ENCODE measurements around the gene HSPA1A.
"Not testable (repeated sequence)": the region's sequence is repeated elsewhere in the genome, so short reads cannot be mapped to it uniquely, and the experiment has no call there.

The HSPA1A gene

GRCh38 chr6:31814677-31815024 is 692 bp upstream of the HSPA1A start:
- DNase-seq (ENCODE audit: low read depth): no peak

GRCh38 chr6:31817133-31817928 is 2.0 kb downstream of the HSPA1A start:
- DNase-seq (ENCODE audit: low read depth): not testable (repeated sequence)
- 0 out of 2 replicates have a peak overlapping the region, but pooled peaks have one; percentile 6 for H3K4me3 ChIP-seq (ENCODE audit: low read depth, low read length)

More at GRCh38 chr6:31814677-31815024, 692 bp upstream of the HSPA1A start:
- H3K4me3 ChIP-seq (ENCODE audit: low read depth, low read length): peak overlapping the region; percentile 72
- no peak for TF ChIP-seq CTCF (IDR thresholded peaks at IDR 0.05; ENCODE audit: low read depth, low read length, missing control alignments)

GRCh38 chr6:31817929-31818511 is 2.7 kb downstream of the HSPA1A start:
- DNase-seq (ENCODE audit: low read depth); H3K4me3 ChIP-seq (ENCODE audit: low read depth, low read length): not testable (repeated sequence)

- no peak for TF ChIP-seq CTCF (IDR thresholded peaks at IDR 0.05; ENCODE audit: low read depth, low read length, missing control alignments)
- no peak overlapping the region for H3K4me3 ChIP-seq (ENCODE audit: low read depth, low read length)
- DNase-seq (ENCODE audit: low read depth): no peak
Observed at GRCh38 chr6:31819871-31820299, 4.5 kb downstream of the HSPA1A start.

GRCh38 chr6:31820399-31820798 is 5.1 kb downstream of the HSPA1A start:
- H3K4me3 ChIP-seq (ENCODE audit: low read depth, low read length); DNase-seq (ENCODE audit: low read depth): not testable (repeated sequence)

GRCh38 chr6:31821301-31822035 is 6.1 kb downstream of the HSPA1A start:
- no peak for DNase-seq (ENCODE audit: low read depth)
- TF ChIP-seq CTCF (IDR thresholded peaks at IDR 0.05; ENCODE audit: low read depth, low read length, missing control alignments): no peak
- peak overlapping the region; percentile 56 for H3K4me3 ChIP-seq (ENCODE audit: low read depth, low read length)

GRCh38 chr6:31822036-31822821 is 6.9 kb downstream of the HSPA1A start:
- no peak for TF ChIP-seq CTCF (IDR thresholded peaks at IDR 0.05; ENCODE audit: low read depth, low read length, missing control alignments)
- peak overlapping the region; percentile 67 for H3K4me3 ChIP-seq (ENCODE audit: low read depth, low read length)
- DNase-seq (ENCODE audit: low read depth): no peak

GRCh38 chr6:31823592-31824196 is 8.4 kb downstream of the HSPA1A start:
- H3K4me3 ChIP-seq (ENCODE audit: low read depth, low read length); DNase-seq (ENCODE audit: low read depth): not testable (repeated sequence)

Measured in GM12864 (cell line).